Hepatocyte (in vitro differentiated cells): ENCODE measurements around the gene SFRP5. TPM values are rescaled to one million over a fixed set of nuclear protein-coding genes. Genes with fewer than 3 reads are reported as not detected.

Source experiments
- DNase-seq: peaks from one replicate; pipeline ENCODE4 v3.0.0-alpha.2; 2016; ENCODE audit warnings: low spot score
- H2AFZ ChIP-seq: fragments of 200-600 bp; sonication (generic); 2 replicates; pipeline ENCODE4 v1.6.0; 2016; ENCODE audit warnings: antibody characterized with exemption, mild to moderate bottlenecking
- H3K27ac ChIP-seq: fragments of 200-600 bp; sonication (generic); 2 replicates; pipeline ENCODE4 v1.5.1; 2016; ENCODE audit warnings: mild to moderate bottlenecking
- H3K27me3 ChIP-seq: fragments of 200-600 bp; sonication (generic); 2 replicates; pipeline ENCODE4 v1.6.1; 2016
- H3K36me3 ChIP-seq: fragments of 200-600 bp; sonication (generic); replicated peaks from 2 replicates; pipeline ENCODE4 v1.5.1; 2016; ENCODE audit warnings: low read depth; ENCODE audit not compliant: insufficient read depth
- H3K4me1 ChIP-seq: fragments of 200-600 bp; sonication (generic); 2 replicates; pipeline ENCODE4 v1.5.1; 2016; ENCODE audit warnings: mild to moderate bottlenecking, moderate library complexity; ENCODE audit not compliant: insufficient read depth
- H3K4me2 ChIP-seq: fragments of 200-600 bp; sonication (generic); 2 replicates; pipeline ENCODE4 v1.6.0; 2016
- H3K4me3 ChIP-seq: fragments of 200-600 bp; sonication (generic); 2 replicates; pipeline ENCODE4 v1.5.1; 2016; ENCODE audit warnings: mild to moderate bottlenecking
- H3K79me2 ChIP-seq: fragments of 200-600 bp; sonication (generic); 2 replicates; pipeline ENCODE4 v1.6.0; 2017; ENCODE audit warnings: mild to moderate bottlenecking
- H3K9me2 ChIP-seq: fragments of 200-600 bp; sonication (generic); replicated peaks from 2 replicates; pipeline ENCODE4 v1.6.0; 2017; ENCODE audit warnings: mild to moderate bottlenecking; ENCODE audit not compliant: insufficient read depth
- H3K9me3 ChIP-seq: fragments of 200-600 bp; sonication (generic); 2 replicates; pipeline ENCODE4 v1.5.1; 2016; ENCODE audit warnings: low read depth, mild to moderate bottlenecking
- H4K20me1 ChIP-seq: fragments of 200-600 bp; sonication (generic); 2 replicates; pipeline ENCODE4 v1.6.0; 2016; ENCODE audit warnings: mild to moderate bottlenecking; ENCODE audit not compliant: insufficient read depth, poor library complexity, severe bottlenecking
- CTCF ChIP-seq: fragments of 200-600 bp; sonication (generic); IDR thresholded peaks from 2 replicates; pipeline ENCODE4 v1.5.1; 2016; ENCODE audit warnings: antibody characterized with exemption, mild to moderate bottlenecking; ENCODE audit not compliant: poor library complexity
- EZH2 ChIP-seq: fragments of 200-600 bp; sonication (generic); IDR thresholded peaks from 2 replicates; pipeline ENCODE4 v1.6.1; 2016; ENCODE audit warnings: antibody characterized with exemption, mild to moderate bottlenecking, borderline replicate concordance
- EZH2phosphoT487 ChIP-seq: fragments of 200-600 bp; sonication (generic); IDR thresholded peaks from one replicate; pipeline ENCODE4 v1.6.1; 2018; ENCODE audit warnings: antibody characterized with exemption, mild to moderate bottlenecking, low read depth, moderate library complexity; ENCODE audit not compliant: unreplicated experiment, severe bottlenecking
- WGBS: methylation state at CpG from one replicate; pipeline ENCODE4 v1.1.6; 2016; ENCODE audit warnings: low lambda C conversion rate; ENCODE audit errors: missing lambda C conversion rate; 5-methylcytosine and 5-hydroxymethylcytosine counted together
- polyA plus RNA-seq: library from polyadenylated mRNA; unstranded; fragments of >200 nt; fragmentation: Nextera tagmentation; extraction: Ambion mirVana; gene quantifications from 2 replicates; pipeline ENCODE4 v1.2.1, GENCODE V29; 2016
- total RNA-seq: library from RNA; depleted of rRNA; stranded (reverse); fragments of >200 nt; gene quantifications from 2 replicates; pipeline ENCODE4 v1.2.3, GENCODE V29; 2014

Gene SFRP5
- total and polyA plus RNA-seq, 2 experiments from 2014 or later, result 17.2 to 48.9 TPM

- Histone ChIP-seq H3K27me3 (no peaks in the 10 kb centered on the region), H3K9me2 (no peaks in the 10 kb centered on the region), H3K4me2 (no peak overlapping the region), H2AFZ (no peak overlapping the region), H3K27ac (no peak overlapping the region), H3K4me1 (no peaks in the 10 kb centered on the region), H4K20me1 (no peaks in the 10 kb centered on the region), H3K9me3 (no peaks in the 10 kb centered on the region), H3K79me2 (no peaks in the 10 kb centered on the region), H3K36me3 (no peaks in the 10 kb centered on the region), H3K4me3 (no peak overlapping the region)
- TF ChIP-seq EZH2phosphoT487 (no peak), CTCF (no peak), EZH2 (no peak)
- 78% methylated on average over 3 of the region's 3 CpGs for whole genome bisulfite sequencing
- no peak for DNase-seq
Measured at GRCh38 chr10:97811958-97812357, 40.2 kb upstream of the SFRP5 start.

DNA sequence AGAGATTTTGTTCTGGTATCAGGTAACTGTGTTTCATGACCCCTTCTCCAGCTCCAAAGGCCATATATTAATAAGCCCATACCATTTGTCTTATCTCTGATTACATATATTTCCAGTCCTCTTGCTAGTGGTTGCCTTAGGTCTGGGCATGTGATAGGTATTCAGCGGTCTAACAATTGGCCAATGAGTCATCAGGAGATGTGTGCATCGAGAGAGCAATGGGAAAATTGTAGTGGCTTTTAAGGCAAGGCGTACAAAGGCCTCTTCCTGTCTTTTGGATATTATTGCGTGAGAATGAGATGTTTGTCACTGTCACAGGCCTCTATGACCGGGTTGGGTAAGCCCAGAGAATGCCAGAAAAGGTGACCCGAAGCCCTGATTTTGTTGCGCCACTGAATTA is 38.6 kb upstream of the SFRP5 start:
- no peak overlapping the region for H3K27ac ChIP-seq

DNA sequence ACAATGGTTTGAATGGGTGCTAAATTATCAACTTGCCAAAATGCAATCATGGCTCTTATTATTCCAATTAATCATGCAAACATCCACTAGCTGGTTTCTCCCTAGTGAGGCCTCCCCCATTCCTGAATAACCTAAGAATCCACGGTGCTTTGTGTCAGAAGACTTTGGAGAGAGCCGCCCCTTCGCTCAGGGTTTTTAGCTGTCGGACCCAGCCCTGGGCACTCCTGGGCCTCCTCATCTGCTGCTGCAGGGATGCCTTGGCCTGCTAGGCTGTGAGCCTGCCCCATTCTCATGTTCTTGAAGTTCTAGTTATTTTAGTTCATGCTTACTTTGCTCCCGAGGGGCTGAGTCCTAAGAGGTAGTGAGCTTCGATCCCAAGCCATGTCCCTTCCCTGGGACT is 34.1 kb upstream of the SFRP5 start:
- Histone ChIP-seq H3K4me1 (no peaks in the 10 kb centered on the region), H3K36me3 (no peaks in the 10 kb centered on the region), H3K4me2 (no peak overlapping the region), H2AFZ (no peak overlapping the region), H3K9me2 (no peaks in the 10 kb centered on the region), H3K27ac (no peak overlapping the region), H3K27me3 (no peaks in the 10 kb centered on the region), H3K4me3 (no peak overlapping the region), H4K20me1 (no peaks in the 10 kb centered on the region), H3K79me2 (no peaks in the 10 kb centered on the region), H3K9me3 (no peaks in the 10 kb centered on the region)
- WGBS, result 85% methylated on average over 6 of the region's 6 CpGs
- TF ChIP-seq EZH2 (no peak), EZH2phosphoT487 (no peak), CTCF (no peak)
- no peak for DNase-seq

More for the DNA sequence above, 38.6 kb upstream of the SFRP5 start:
- no peaks in the 10 kb centered on the region for H3K36me3 ChIP-seq
- 81% methylated on average over 7 of the region's 7 CpGs for WGBS
- no peak for DNase-seq
- no peaks in the 10 kb centered on the region for H3K79me2 ChIP-seq
- TF ChIP-seq EZH2 (no peak), EZH2phosphoT487 (no peak)
- no peaks in the 10 kb centered on the region for H4K20me1 ChIP-seq
- H3K4me3 ChIP-seq, result no peak overlapping the region
- H3K27me3 ChIP-seq, result no peaks in the 10 kb centered on the region
- no peak overlapping the region for H2AFZ ChIP-seq
- H3K9me2 ChIP-seq, result no peaks in the 10 kb centered on the region
- H3K9me3 ChIP-seq, result no peaks in the 10 kb centered on the region
- no peaks in the 10 kb centered on the region for H3K4me1 ChIP-seq
- H3K4me2 ChIP-seq, result no peak overlapping the region

DNA sequence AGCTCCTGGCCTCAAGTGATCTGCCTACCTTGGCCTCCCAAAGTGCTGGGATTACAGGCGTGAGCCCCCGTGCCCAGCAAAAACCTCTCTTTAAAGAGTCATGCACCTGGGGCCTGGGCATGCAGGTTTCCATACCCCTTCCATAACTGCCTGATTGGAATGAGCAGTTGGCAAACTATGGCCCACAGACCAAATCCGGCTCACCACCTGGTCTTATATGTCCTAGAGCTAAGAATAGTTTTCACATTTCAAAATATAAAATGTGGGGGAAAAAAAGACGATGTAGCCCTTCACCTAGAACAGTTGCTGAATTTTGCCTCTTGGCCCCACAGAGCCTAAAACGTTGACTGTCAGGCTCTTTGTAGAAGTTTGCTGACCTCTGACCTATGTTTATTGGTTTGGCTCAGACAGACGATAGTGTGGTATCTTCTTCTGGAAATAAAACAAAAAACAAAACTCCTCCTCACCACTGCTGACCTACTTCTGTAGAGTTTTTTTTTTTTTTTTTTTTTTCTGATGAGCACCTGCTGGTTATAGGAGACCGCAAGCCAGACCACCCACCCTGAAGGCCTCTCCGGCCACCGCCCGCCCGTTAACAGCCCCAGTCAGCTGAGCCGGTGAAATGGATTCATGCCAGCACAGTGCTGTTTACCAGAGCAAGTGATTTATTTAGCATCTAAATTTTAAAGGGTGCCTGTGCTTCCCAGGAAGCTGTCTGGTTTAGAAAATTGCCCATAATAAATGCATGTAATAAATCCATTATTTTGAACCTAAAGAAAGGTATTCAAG is 33.5 kb upstream of the SFRP5 start:
- no peak overlapping the region for H3K27ac ChIP-seq
- H3K4me3 ChIP-seq, result no peak overlapping the region
- H3K4me1 ChIP-seq, result no peaks in the 10 kb centered on the region
- no peaks in the 10 kb centered on the region for H3K9me3 ChIP-seq
- H2AFZ ChIP-seq, result no peak overlapping the region
- H4K20me1 ChIP-seq, result no peaks in the 10 kb centered on the region
- DNase-seq, result no peak
- H3K4me2 ChIP-seq, result no peak overlapping the region
- TF ChIP-seq CTCF, result no peak
- TF ChIP-seq EZH2, result no peak
- no peaks in the 10 kb centered on the region for H3K36me3 ChIP-seq
- no peaks in the 10 kb centered on the region for H3K79me2 ChIP-seq
- no peaks in the 10 kb centered on the region for H3K27me3 ChIP-seq
- H3K9me2 ChIP-seq, result no peaks in the 10 kb centered on the region
- WGBS, result 52% methylated on average over 12 of the region's 12 CpGs
